Activated CD8-positive, alpha-beta T cell treated with anti-CD3 and anti-CD28 coated beads for 36 hours (primary cell): ENCODE data around the gene TAF10. TPM values are rescaled to one million over a fixed set of nuclear protein-coding genes. Genes with fewer than 3 reads are reported as not detected.

Source experiments
- ATAC-seq: fragments of 200-7000 bp; cut with Tn5 transposase; one replicate; pipeline ENCODE4 v1.10.0; 2021; ENCODE audit warnings: mild to moderate bottlenecking, moderate library complexity
- CTCF ChIA-PET: fragments of 350-600 bp; sonication (Branson Sonifier 250); formaldehyde crosslinking; loops from one replicate; lab custom pipeline; 2021; ENCODE audit warnings: antibody characterized with exemption; lab: Charles Lee
- POLR2A ChIA-PET: fragments of 350-600 bp; sonication (Branson Sonifier 250); formaldehyde crosslinking; loops from one replicate; lab custom pipeline; 2021; ENCODE audit warnings: antibody characterized with exemption; lab: Charles Lee
- DNase-seq: peaks from one replicate; pipeline ENCODE4 v3.0.0-alpha.2; 2020
- H3K27ac Mint-ChIP-seq: one replicate; pipeline ENCODE4 v1.8.0; 2021; ENCODE audit warnings: mild to moderate bottlenecking, mixed read lengths
- H3K27me3 Mint-ChIP-seq: one replicate; pipeline ENCODE4 v1.8.0; 2021; ENCODE audit warnings: mixed read lengths
- H3K36me3 Mint-ChIP-seq: one replicate; pipeline ENCODE4 v1.8.0; 2021; ENCODE audit warnings: low read depth, mixed read lengths
- H3K4me1 Mint-ChIP-seq: one replicate; pipeline ENCODE4 v1.8.0; 2021; ENCODE audit warnings: low read depth, mixed read lengths
- H3K4me3 Mint-ChIP-seq: one replicate; pipeline ENCODE4 v1.8.0; 2021; ENCODE audit warnings: mild to moderate bottlenecking, moderate library complexity, mixed read lengths
- H3K9me3 Mint-ChIP-seq: one replicate; pipeline ENCODE4 v1.8.0; 2021; ENCODE audit warnings: mixed read lengths
- intact Hi-C: fragments of 100-400 bp; cut with micrococcal nuclease; formaldehyde crosslinking; loops from one replicate; pipeline ENCODE4 v1.10.0; 2022
- total RNA-seq, 2 experiments: library from RNA; stranded (reverse); gene quantifications; one replicate each; pipeline ENCODE4 v1.2.3, GENCODE V29; 2021
- TF ChIP-seq, protein P1 (sequence below): fragments of 200-600 bp; IDR thresholded peaks from one replicate; pipeline ENCODE4 v1.8.0; 2022; ENCODE audit warnings: antibody characterized with exemption, mild to moderate bottlenecking

TAF10 gene
- total RNA-seq, 2 experiments from 2014 or later: 151 to 160 TPM

- peaks cover 1% of the 10 kb centered on the region for H3K4me1 Mint-ChIP-seq
- no peak overlapping the region for H3K27ac Mint-ChIP-seq
- ChIA-PET POLR2A (interaction anchor here (1.9 kb wide), 2 partner anchors 21 to 29 kb away, joined by 6 read pairs; no protein-coding TSS in a partner anchor), CTCF (interaction anchor here (1.2 to 1.5 kb wide), 2 partner anchors 22 to 33 kb away, joined by 3 to 7 read pairs; partner anchors contain the start of gene MRPL17)
- TF ChIP-seq, protein P1, sequence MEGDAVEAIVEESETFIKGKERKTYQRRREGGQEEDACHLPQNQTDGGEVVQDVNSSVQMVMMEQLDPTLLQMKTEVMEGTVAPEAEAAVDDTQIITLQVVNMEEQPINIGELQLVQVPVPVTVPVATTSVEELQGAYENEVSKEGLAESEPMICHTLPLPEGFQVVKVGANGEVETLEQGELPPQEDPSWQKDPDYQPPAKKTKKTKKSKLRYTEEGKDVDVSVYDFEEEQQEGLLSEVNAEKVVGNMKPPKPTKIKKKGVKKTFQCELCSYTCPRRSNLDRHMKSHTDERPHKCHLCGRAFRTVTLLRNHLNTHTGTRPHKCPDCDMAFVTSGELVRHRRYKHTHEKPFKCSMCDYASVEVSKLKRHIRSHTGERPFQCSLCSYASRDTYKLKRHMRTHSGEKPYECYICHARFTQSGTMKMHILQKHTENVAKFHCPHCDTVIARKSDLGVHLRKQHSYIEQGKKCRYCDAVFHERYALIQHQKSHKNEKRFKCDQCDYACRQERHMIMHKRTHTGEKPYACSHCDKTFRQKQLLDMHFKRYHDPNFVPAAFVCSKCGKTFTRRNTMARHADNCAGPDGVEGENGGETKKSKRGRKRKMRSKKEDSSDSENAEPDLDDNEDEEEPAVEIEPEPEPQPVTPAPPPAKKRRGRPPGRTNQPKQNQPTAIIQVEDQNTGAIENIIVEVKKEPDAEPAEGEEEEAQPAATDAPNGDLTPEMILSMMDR: no peak
- ATAC-seq (peak; percentile 73), DNase-seq (peak; percentile 80)
- no peaks in the 10 kb centered on the region for H3K27me3 Mint-ChIP-seq
- no peaks in the 10 kb centered on the region for H3K9me3 Mint-ChIP-seq
- H3K36me3 Mint-ChIP-seq: no peaks in the 10 kb centered on the region
- intact Hi-C loops: loop anchor here (10.0 kb wide), 1 partner anchor 46 kb away; the partner anchor contains the start of genes ILK and RRP8
- no peak overlapping the region for H3K4me3 Mint-ChIP-seq
Measured at GRCh38 chr11:6650980-6651379, 39.0 kb upstream of the TAF10 start.

- intact Hi-C loops: loop anchor here (10.0 kb wide), 1 partner anchor 45 kb away; the partner anchor contains the start of genes ILK and RRP8
- ChIA-PET POLR2A (interaction anchor here (1.4 to 4.4 kb wide), 5 partner anchors 7 to 174 kb away, joined by 3 to 20 read pairs (median 6); partner anchors contain the start of gene TPP1), CTCF (interaction anchor here (0.6 to 2.5 kb wide), 9 partner anchors 9 to 106 kb away, joined by 3 to 14 read pairs (median 4); partner anchors contain the start of gene MRPL17)
Measured at GRCh38 chr11:6650104-6650503, 38.1 kb upstream of the TAF10 start.

DNA sequence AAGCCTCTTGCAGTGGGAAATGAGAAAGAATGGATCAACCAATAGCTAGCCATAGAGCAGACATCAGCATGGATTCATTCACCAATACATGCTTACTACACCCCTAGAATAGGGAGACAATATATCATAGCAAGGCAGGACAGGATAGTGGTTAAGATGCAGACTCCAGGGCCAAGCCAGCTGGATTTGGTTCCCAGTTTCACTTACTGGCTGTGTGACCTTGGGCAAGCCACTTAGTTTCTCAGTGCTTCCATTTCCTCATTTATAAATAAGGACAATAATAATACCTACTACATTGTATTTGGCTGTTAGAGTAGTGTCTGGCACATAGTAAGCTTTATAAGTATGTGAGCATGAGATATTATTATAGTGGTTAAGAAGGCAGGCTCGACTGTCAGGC is 36.5 kb upstream of the TAF10 start:
- no peaks in the 10 kb centered on the region for H3K36me3 Mint-ChIP-seq
- H3K9me3 Mint-ChIP-seq: no peaks in the 10 kb centered on the region
- POLR2A ChIA-PET: interaction anchor here (1.0 to 4.4 kb wide), 3 partner anchors 9 to 35 kb away, joined by 3 to 20 read pairs (median 5); partner anchors contain the start of genes MRPL17 and TPP1
- TF ChIP-seq, protein P1: no peak
- intact Hi-C loops: no loop called here
- H3K27ac Mint-ChIP-seq: no peak overlapping the region
- H3K4me1 Mint-ChIP-seq: no peaks in the 10 kb centered on the region
- ATAC-seq (no peak), DNase-seq (no peak)
- CTCF ChIA-PET: interaction anchor here (1.0 to 2.5 kb wide), 5 partner anchors 20 to 36 kb away, joined by 3 to 14 read pairs (median 3); partner anchors contain the start of genes MRPL17, TAF10 and TPP1
- no peaks in the 10 kb centered on the region for H3K27me3 Mint-ChIP-seq
- H3K4me3 Mint-ChIP-seq: no peak overlapping the region

More at GRCh38 chr11:6650104-6650503, 38.1 kb upstream of the TAF10 start:
- H3K36me3 Mint-ChIP-seq: no peaks in the 10 kb centered on the region
- no peak overlapping the region for H3K4me3 Mint-ChIP-seq
- no peaks in the 10 kb centered on the region for H3K4me1 Mint-ChIP-seq
- DNase-seq: no peak
- H3K27me3 Mint-ChIP-seq: no peaks in the 10 kb centered on the region
- H3K9me3 Mint-ChIP-seq: no peaks in the 10 kb centered on the region
- no peak for ATAC-seq
- TF ChIP-seq, protein P1: no peak
- H3K27ac Mint-ChIP-seq: no peak overlapping the region

GRCh38 chr11:6647836-6648235 is 35.8 kb upstream of the TAF10 start:
- CTCF ChIA-PET: interaction anchor here (1.0 to 1.1 kb wide), 3 partner anchors 20 to 36 kb away, joined by 3 to 6 read pairs (median 3); partner anchors contain the start of genes TAF10 and TPP1
- H3K27ac Mint-ChIP-seq: no peak overlapping the region
- no peaks in the 10 kb centered on the region for H3K9me3 Mint-ChIP-seq
- ATAC-seq: no peak
- no peaks in the 10 kb centered on the region for H3K36me3 Mint-ChIP-seq
- DNase-seq: no peak
- H3K4me3 Mint-ChIP-seq: no peak overlapping the region
- POLR2A ChIA-PET: interaction anchor here (1.0 to 4.4 kb wide), 2 partner anchors 29 to 36 kb away, joined by 3 to 20 read pairs; partner anchors contain the start of genes MRPL17 and TPP1
- TF ChIP-seq, protein P1: no peak
- H3K27me3 Mint-ChIP-seq: no peaks in the 10 kb centered on the region
- H3K4me1 Mint-ChIP-seq: no peaks in the 10 kb centered on the region
- intact Hi-C loops: no loop called here
